Iris pigment epithelial cell (primary cell): ENCODE results near the gene PEF1.

Source experiments
- DNase-seq: peaks from one replicate; pipeline ENCODE4 v3.0.0-alpha.2; 2011; ENCODE audit warnings: low read depth

Gene PEF1, protein sequence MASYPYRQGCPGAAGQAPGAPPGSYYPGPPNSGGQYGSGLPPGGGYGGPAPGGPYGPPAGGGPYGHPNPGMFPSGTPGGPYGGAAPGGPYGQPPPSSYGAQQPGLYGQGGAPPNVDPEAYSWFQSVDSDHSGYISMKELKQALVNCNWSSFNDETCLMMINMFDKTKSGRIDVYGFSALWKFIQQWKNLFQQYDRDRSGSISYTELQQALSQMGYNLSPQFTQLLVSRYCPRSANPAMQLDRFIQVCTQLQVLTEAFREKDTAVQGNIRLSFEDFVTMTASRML

DNA sequence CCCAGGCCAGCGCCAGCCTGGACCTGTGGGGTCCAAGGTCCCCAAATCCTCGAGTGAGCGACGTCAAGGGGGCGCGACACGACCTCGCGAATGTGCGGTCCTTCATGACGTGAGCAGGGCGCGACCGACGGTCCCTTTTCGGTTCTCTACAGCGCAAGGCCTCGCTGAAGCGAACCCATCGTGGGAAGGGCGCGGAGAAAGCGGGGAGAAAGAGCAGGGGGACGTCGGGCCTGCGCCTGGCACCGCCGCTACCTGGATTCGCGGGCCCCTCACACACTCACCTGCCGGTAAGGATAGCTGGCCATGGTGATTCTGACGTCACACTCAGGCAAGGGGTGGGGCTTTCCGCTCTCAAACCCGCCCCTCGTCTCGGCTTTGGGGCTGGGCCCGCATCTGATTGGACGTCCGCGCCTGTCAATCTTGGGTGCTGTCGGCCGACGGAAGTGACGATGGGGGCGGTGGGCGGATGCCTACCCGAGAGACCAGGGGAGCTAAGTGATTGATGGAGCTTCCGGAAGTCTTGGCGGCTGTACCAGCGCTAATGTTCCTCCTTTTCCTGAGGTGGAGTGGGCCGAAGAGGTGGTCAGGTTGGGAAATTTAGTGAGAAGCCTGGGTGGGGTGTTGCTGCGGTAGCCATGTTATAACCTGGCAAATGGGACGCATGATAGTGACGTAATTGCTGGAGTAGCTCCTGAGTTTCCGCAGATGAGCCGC is at the start of gene PEF1:
PEF1 (minus strand) TSS at position 317 of the 714 bp plus-strand sequence; CDS start at position 305, 12 bp downstream.
- peak; percentile 98 for DNase-seq

DNA sequence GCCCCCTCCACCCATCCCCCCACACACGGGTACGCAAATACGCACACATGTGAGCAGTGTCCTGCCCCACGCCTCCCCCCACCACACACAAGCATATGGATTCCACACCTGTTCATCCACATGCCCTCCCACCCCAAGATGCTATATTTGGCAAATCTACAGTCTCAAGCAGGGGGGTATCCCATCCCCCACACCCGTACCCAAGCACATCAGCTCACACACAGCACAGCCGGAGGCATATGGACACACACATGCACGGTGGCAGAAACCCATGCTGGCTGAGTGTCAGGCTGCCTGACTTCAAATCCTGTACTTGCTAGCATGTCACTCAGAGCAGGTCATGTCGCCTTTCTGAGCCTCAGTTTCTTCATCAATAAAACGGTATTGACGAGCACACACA is 48.6 kb upstream of the PEF1 start:
- DNase-seq = no peak

DNA sequence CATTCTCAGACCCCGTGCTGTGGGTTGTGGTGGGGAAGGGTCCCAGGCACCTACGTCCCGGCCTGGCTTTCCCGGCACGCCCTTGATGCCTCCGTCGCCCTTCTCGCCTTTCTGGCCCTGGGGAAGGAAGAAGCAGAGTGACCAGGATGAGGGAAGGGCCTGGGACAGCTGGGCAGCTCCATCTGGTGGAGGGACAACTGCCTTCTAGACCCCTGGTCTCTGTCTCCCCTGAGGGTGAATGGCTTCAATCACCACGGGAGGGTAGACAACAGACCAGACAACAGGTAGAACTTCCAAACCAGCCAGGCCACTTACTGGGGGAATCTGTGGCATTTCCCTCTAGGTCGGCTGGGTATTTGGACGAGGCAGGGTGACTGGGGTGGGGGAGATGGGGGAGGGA is 47.3 kb upstream of the PEF1 start:
- DNase-seq = no peak

DNA sequence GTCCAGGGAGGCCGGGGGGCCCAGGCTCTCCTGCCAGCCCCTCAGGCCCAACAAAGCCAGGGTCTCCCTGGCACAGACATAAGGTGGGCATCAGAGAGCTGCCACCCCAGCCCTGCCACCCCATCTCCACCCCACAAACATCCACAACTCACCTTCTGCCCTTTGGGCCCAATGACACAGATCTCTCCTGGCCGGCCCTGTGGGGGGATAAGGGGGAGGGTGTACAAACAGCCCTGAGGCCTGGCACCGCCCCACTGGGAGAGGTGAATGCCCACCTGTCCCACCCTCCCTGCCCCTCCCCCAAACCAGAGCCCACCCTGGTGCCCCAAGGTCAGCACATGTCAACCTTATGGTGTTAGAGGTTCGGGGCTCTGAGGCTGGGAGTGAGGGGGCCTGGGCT is 46.8 kb upstream of the PEF1 start:
- no peak for DNase-seq

DNA sequence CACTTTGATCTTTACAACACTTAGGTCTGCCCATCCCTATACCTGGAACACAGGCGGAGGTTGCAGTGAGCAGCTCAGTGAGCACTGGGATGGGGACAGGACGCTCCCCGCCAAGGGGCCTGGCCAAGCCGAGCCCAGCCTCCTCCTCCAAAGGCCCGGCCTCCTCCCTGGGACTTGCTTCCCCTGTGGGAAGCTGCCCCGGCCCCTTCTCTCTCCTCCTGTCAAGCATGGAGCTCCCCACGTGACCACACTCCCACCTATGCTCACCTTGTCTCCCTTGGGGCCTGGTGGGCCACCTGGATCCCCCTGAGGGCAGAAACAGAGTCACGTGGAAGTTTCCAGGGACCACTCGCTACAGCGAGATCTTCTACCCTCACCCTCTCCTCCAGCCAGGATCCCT is 46.2 kb upstream of the PEF1 start:
- no peak for DNase-seq

DNA sequence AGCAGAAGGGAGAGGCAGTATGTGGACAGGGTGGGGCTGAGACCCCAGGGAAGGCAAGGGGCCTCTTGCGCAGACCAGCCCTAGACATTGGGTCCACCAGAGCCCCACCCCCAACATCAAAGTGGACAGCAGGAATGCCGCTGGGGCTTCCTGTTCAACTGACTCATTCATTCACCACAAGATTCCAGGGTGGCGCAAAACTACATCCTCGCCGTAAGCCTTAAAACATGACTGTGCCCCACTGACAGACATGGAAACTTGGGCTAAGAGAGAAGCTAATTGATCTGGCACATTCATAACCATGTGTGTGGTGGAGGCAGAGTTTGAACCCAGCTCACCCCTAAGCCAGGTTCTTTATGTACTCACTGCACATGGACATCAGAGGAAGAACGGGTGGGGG is 45.2 kb upstream of the PEF1 start:
- DNase-seq = peak; percentile 98

DNA sequence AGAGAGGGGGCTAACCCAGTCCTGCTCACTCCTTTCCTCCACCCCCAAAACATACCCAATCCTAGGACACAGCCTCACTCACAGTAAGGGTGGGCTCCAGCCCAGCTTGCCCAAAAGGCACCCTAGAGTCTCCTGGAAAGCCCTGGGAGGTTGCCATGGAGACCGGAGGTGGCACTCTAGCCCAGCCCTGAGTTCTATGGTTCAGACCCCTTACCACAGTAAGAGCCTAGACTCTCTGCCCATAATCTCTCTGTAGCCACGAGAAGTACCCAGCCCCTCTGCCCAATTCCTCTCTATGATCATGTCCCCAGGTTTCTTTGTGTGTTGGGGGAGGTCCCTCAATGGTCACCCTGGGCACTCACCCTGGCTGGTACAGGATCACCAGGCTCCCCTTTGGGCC is 44.7 kb upstream of the PEF1 start:
- no peak for DNase-seq

DNA sequence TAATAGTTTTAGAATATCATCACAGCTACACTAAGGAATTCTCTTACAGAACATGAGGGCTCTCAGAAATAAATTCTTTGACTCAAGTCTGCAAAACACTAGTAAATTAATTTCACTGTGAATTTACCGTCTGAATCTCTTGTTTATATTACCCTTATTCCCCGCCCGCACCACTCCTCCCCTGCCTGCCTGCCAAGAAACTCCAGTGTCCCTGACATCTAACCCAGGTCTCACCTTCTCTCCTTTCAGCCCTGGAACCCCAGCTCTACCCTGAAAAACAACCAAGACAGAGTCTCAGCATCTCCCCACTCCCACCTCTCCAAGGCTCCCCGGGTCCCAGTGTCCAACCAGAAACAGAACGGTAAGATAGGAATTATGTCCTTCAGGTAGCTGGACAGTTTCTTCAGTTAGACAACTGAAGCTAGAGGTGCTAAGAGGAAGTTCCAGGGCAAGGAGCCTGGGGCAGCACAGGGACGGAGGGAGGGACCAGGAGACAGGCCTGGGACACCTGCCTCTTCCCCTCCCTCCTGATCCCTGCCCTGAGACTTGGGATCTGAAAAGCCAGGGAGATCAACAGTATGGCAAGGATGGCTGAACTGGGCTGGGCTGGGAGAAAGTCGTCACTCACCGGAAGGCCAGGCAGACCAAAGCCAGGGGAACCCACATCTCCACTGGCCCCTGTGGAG is 43.7 kb upstream of the PEF1 start:
- peak; percentile 24 for DNase-seq

DNA sequence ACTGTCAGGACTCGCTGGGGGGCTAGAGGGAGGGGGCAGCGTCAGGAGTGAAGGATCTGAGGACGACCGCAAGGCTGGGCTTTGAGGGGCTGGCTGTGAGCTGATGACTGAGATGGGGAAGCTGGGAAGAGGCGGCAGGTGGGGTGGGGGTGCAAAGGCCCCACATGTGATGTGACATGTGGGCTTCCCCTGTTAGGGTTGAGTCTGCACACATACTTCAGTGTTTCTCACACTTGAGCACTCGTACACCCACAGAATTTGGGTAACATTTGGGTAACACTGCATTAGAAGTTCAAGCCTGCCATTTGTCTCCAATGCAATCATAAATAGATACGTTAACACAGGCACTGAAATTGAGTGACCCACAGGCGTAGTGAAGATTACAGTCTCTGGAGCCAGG is 42.9 kb upstream of the PEF1 start:
- DNase-seq = no peak

DNA sequence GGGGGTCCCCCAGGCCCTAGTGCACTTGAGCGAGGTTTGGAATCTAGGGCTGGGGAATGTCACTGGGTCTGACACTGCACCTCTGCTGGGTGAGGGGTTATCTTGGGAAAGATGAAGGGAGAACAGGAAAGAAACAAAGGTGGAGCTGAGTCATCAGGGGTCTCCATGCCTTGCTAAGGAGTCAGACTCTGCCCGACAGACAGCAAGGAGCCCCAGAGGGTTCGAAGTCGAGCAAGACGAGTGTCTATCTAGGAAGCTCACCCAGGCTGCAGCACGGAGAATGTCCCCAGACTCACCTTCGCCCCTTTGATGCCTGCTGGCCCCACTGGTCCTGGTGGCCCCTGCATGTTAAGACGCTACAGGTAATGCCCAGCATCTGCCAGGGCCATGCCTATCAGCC is 41.1 kb upstream of the PEF1 start:
- DNase-seq = no peak

DNA sequence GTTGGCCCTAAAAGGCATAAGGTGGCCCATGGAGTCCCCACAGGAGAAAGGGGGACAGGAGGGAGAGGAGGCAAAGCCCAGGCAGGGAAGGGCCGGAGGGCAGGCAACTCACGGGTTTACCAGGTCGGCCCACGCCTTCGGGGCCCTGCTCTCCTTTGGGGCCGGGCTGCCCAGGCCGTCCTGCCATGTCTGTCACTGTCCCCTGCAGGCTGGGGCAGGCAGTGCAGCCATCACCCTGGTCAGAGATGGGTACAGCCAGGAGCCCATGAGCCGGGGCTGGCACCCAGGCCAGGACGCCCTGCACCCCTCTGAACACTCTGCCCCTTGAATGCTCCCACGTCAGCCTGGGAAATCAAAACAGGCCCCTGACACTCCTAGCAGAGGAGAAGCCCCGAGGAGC is 39.3 kb upstream of the PEF1 start:
- DNase-seq = no peak

DNA sequence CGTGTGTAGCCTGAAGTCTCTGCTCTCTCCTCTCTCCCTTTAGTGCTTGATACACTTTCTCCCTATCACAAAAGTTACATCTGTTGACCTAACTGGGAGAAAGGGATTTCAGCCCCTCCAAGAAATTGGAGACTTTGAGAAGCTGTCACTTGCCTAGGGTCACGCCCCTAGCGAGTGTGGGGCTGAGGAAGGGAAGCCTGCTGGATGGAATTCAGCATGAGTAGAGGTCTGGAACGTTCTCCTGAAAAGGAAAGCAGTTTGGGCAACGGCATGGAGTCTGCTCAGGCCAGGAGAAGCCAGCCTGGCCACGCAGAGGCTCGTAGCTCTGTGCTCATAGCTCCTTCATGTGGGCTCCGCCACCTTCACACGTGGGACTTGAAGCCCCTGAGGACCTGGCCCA is 36.7 kb upstream of the PEF1 start:
- no peak for DNase-seq

DNA sequence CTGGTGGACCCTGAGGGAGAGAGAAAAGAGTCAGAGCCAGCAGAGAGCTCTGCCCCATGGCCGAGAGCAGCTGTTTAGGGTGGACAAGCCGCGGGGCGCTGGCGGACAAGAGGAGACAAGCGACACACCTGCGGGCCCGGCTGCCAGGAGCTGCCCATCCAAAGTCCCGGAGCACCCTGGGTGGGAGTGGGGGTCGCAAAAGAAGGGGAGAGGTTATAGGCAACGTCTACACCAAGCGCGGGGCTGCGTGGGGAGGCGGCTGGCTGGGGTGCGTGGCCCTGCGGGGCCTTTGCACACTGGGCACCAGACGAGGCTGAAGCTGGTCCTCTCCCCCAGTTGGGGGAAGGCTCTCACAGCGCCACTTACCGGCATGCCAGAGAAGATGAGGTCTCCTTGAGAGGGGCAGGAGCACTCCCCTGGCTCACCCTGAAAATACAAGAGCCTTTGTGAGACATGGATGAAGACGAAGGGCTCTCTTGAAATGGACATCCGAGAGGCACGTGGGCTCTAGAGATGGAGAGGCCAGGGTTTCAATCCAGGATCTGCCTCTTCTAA is 35.1 kb upstream of the PEF1 start:
- no peak for DNase-seq

DNA sequence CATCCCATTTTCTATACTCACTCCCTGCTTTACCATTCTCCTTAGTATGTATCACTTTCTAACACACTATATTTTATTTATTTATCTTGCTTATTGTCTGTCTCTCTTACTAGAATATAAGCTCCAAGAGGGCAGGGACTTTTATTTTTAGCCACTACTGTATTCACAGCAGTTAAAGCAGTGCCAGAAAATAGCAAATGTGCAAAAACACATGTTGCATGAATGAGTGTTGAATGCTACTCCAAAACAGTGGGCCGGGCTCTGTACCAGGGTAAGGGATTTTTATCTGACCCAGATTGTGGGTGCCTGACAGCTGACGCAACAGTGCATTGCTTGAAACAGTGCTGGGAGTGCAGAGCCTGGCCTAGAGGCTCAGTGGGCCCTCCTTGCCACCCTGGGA is 34.4 kb upstream of the PEF1 start:
- no peak for DNase-seq

DNA sequence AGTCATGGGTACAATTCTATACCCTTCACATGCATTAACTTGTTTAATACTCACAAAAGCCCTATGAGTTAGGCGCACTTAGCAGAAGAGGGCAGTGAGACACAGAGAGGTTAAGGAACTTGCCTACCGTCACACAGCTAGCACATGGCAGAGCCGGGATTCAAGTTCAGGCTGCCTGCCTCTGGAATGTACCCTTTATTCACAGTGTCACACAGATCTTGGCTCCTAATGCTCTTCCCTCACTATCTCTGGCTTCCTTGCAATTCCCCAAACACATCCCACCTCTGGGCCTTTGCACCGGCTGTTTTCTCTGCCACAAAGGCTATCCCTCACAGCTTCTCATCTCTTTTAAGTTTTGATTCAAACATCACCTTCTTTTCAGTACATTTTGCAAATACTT is 34.0 kb upstream of the PEF1 start:
- DNase-seq = no peak

DNA sequence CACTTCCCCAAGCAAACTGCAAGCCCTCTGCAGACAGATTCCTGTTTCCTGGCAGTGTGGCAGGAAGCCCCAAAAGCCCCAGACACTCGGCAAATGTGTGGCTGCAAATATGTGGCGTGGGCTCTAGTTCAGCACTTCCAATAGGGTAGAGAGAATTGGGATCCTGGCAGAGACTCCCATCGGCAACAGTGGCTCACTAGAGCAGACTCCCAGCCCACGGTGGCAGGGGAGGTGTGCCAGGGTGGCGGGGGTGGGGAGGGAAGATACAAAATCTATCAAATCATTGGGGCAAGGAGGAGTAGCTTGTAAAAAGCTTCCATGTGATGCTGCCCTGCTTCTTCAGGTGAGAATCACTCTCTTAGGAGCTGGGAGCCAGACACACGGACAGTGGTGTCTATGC is 33.3 kb upstream of the PEF1 start:
- no peak for DNase-seq

DNA sequence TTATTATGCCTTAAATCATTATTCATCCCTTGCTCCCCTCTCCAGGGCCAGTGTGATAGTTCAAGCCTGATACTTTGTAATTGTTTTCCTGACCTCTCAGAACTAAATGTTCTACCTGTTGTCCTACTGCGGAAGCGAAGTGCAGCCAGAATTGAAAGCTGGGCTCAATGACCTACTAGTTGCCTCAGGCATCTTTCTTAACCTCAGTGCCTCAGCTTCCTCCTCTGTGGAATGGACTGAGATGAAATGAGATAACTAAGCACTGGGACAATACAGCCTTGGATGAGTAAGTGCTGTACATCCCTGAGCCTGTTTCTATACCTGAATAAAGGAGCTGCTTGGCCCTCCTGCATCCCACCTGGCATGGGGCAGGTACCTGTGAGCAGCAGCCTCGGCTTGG is 32.7 kb upstream of the PEF1 start:
- DNase-seq = no peak

DNA sequence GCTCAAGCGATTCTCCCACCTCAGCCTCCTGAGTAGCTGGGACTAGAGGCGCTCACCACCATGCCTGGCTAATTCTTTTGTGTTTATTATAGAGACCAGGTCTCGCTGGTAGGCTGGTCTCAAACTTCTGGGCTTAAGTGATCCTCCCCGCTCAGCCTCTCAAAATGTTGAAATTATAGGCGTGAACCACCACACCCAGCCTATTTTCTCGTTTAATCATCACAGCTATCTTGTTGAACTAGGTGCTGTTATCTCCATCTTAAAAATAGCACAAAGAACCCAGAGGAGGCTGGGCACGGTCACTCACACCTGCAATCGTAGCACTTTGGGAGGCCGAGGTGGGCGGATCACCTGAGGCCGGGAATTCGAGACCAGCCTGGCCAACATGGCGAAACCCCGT is 31.1 kb upstream of the PEF1 start:
- no peak for DNase-seq

DNA sequence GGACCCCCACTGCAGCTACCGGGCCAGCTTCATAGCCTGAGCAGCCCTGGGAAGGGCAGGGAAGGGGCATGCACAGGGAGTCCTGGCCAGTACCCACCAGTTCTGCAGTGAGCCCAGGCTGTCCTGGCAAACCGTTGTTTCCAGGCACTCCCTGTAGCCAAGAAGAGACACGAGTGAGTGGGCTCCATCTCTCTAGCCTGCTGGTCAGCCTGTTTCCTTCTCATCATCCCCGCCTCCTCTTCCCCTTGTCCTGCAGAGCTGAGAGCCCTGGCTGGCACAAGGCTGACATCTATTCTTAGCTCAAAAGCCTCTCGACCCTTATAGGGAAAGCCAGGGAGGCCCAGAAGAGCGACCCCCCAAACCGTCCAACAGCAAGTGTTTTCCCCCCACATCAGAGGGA is 30.5 kb upstream of the PEF1 start:
- no peak for DNase-seq

DNA sequence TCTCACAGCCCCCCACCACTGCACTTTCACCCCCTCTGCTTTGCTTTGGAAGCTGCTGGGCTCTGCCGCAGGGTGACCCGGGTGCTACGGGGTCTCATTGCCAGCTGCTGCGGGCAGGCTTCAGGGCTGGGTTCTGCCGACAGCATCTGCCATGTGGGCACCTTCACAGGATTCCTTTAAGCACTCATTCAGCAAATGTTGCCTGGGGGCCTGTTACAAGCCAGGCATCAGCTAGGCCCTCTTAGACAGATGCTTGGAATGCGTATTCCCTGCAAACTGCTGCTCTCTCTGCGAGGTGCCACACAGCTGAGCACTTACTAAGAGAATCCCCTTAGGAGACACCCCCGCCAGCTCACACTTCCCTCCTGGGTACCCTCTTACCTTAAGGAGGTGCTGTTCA is 29.9 kb upstream of the PEF1 start:
- DNase-seq = no peak

DNA sequence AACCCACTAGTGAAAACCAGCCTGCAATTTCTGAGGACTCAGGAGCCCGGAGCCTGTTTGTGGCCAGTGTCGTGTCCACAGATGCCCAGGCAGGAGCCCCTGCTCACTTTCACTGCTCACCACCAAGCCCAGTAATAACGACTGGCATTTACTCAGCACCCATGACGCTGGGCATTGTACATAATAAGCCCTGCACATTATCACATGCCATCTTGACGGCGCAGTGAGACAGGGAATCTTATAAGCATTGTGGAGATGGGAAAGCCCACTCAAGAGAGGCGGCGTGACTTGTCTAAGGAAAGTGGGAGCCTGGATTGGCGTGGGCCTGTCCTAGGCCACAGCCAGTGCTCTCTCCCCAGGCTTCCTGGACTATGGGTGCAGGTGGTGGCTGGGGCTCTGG is 28.8 kb upstream of the PEF1 start:
- DNase-seq = no peak

DNA sequence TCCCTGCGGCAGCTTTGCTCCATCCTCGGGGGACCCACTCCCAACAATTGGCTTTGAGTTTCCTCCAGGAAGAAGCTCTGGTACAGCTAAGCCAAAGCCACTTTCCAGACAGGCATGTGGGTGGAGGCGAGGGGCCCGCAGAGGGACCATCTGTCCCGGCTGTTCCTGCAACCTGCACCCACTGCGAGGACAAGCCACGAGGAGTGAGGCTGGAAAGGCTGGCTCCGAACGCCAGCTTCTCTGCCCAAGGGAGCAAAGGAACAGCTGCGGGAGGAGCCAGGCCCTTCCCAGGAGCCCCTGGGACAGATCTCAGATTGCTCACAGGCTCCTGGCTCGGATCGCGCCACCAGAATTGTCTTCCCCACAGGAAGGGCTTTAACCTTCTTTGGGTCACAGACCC is 28.3 kb upstream of the PEF1 start:
- DNase-seq = no peak

DNA sequence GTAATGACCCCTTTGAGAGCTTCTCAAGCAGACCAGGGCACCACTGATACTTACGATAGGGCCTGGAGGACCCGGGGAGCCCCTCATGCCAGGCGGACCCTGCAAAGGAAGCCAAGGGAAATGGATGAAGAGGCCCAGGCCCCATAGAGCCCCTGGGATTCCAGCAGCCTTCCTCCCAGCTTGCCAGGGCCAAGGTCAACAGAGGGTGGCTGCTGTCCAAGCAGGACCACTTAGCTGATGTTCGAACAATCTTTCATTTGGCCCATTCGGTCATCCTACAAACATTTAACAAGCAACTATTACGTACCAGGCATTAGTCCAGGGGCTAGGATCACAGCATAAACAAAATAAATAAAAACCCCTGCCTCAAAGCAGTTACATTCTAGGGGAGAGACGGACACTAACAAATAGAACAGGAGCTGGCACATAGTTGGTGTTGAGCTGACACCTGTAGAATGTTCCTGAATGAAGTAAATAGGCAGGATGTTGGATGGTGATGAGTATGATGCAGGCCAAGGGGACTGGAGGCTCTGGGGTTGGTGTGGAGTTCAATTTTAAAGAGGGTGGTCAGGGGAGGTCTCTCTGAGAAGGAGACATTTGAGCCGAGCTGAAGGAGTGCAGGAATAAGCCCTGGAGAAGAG is 27.0 kb upstream of the PEF1 start:
- no peak for DNase-seq
